NB4 (cell line): ENCODE data around the gene VCPKMT.

Experiments
- CTCF ChIP-seq: IDR thresholded peaks from one replicate; pipeline ENCODE4 v1.5.1; 2012; ENCODE audit warnings: low read depth, low read length
- MAX ChIP-seq: IDR thresholded peaks from 2 replicates; pipeline ENCODE4 v1.6.1; 2011; ENCODE audit warnings: low read depth, low read length

- TF ChIP-seq CTCF (no peak), MAX (no peak)
Observed at GRCh38 chr14:50095895-50096294, 20.5 kb downstream of the VCPKMT start.
